ENCODE results near the gene ADAM10.

Gene ADAM10

GRCh38 chr15:58551764-58552504 lies 197.6 kb downstream of the ADAM10 start:
- DNase-seq (ENCODE audit: low read depth), result no peak

GRCh38 chr15:58551084-58551763 lies 198.3 kb downstream of the ADAM10 start:
- DNase-seq (ENCODE audit: low read depth), result no peak

- no peak for DNase-seq (ENCODE audit: low read depth)
These were observed 199.8 kb downstream of the ADAM10 start for GRCh38 chr15:58549785-58550074.

GRCh38 chr15:58549013-58549784 lies 200.3 kb downstream of the ADAM10 start:
- DNase-seq (ENCODE audit: low read depth), result no peak

GRCh38 chr15:58548308-58549012 lies 201.0 kb downstream of the ADAM10 start:
- no peak for DNase-seq (ENCODE audit: low read depth)

GRCh38 chr15:58547628-58548307 lies 201.7 kb downstream of the ADAM10 start:
- DNase-seq (ENCODE audit: low read depth), result no peak

- no peak for DNase-seq (ENCODE audit: low read depth)
These were observed 202.6 kb downstream of the ADAM10 start for GRCh38 chr15:58546635-58547627.

- DNase-seq (ENCODE audit: low read depth), result no peak
These were observed 203.4 kb downstream of the ADAM10 start for GRCh38 chr15:58546066-58546591.

GRCh38 chr15:58545307-58546065 lies 204.0 kb downstream of the ADAM10 start:
- no peak for DNase-seq (ENCODE audit: low read depth)

GRCh38 chr15:58544756-58545155 lies 204.8 kb downstream of the ADAM10 start:
- DNase-seq (ENCODE audit: low read depth), result no peak

- DNase-seq (ENCODE audit: low read depth), result no peak
These were observed 205.7 kb downstream of the ADAM10 start for GRCh38 chr15:58543664-58544335.

GRCh38 chr15:58541410-58542087 lies 208.0 kb downstream of the ADAM10 start:
- DNase-seq (ENCODE audit: low read depth), result no peak

GRCh38 chr15:58539548-58539947 lies 210.0 kb downstream of the ADAM10 start:
- DNase-seq (ENCODE audit: low read depth), result no peak

- no peak for DNase-seq (ENCODE audit: low read depth)
These were observed 210.6 kb downstream of the ADAM10 start for GRCh38 chr15:58538901-58539300.

All from stimulated activated CD8-positive, alpha-beta memory T cell treated with anti-CD3 and anti-CD28 coated beads, Interleukin-15, amount 100 ng/mL, for 1 hour (primary cell).